ENCODE measurements around the gene ZNF507.

DNA sequence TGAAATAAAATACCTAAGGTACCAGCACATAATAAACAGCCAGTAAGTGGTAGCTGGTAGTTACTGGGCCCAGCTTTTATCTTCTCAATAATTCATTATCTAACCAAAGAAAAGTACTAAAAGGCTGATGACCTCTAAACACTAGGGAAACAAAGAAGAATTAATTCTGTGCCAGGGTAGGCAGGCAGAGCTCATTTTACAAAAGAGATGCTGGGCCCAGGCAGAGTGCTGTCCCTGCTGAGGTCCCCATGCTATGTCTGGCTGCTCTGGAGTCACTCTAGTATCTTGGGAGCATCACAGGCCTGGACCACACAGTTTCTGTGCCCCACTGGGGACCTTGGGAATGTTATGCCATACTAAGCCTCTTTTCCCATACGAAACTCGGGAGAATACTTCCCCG, 18.2 kb downstream of the ZNF507 start:
- TF ChIP-seq, protein P1, sequence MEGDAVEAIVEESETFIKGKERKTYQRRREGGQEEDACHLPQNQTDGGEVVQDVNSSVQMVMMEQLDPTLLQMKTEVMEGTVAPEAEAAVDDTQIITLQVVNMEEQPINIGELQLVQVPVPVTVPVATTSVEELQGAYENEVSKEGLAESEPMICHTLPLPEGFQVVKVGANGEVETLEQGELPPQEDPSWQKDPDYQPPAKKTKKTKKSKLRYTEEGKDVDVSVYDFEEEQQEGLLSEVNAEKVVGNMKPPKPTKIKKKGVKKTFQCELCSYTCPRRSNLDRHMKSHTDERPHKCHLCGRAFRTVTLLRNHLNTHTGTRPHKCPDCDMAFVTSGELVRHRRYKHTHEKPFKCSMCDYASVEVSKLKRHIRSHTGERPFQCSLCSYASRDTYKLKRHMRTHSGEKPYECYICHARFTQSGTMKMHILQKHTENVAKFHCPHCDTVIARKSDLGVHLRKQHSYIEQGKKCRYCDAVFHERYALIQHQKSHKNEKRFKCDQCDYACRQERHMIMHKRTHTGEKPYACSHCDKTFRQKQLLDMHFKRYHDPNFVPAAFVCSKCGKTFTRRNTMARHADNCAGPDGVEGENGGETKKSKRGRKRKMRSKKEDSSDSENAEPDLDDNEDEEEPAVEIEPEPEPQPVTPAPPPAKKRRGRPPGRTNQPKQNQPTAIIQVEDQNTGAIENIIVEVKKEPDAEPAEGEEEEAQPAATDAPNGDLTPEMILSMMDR (IDR thresholded peaks at IDR 0.05; ENCODE audit: insufficient read depth, low read depth, low read length): no peak
- no peak for TF ChIP-seq EZH2 (IDR thresholded peaks at IDR 0.05; ENCODE audit: insufficient read depth, low read length)

Data from astrocyte (in vitro differentiated cells and primary cell).